Heart left ventricle (tissue), 16 donors: ENCODE measurements around the gene XYLT2. TPM values are rescaled to one million over a fixed set of nuclear protein-coding genes. Genes with fewer than 3 reads are reported as not detected.

Experiments
- ATAC-seq, 4 donors: fragments of 200-7000 bp; cut with Tn5 transposase; one replicate each; pipeline ENCODE4 v1.9.1; 2020 to 2022; ENCODE audit warnings: moderate library complexity in 4 of 4, mild to moderate bottlenecking in 3 of 4, moderate number of reproducible peaks in 1 of 4
- DNase-seq, 5 donors: peaks; one replicate each; pipeline ENCODE4 v3.0.0-alpha.2; 2020
- H3K27ac ChIP-seq, 12 donors: fragments of 200-600 bp; sonication (generic) in 4 of 12; one replicate each; pipeline versions ENCODE4 v1.5.0 to v1.8.0; 2016 to 2022; ENCODE audit warnings: mild to moderate bottlenecking in 2 of 12
- H3K27me3 ChIP-seq, 9 donors: fragments of 200-600 bp; sonication (generic) in 2 of 9; one replicate each; pipeline versions ENCODE4 v1.5.1 to v1.8.0; 2016 to 2022; ENCODE audit warnings: mild to moderate bottlenecking in 3 of 9
- H3K36me3 ChIP-seq, 9 donors: fragments of 200-600 bp; sonication (generic) in 2 of 9; one replicate each; pipeline versions ENCODE4 v1.5.0 to v1.8.0; 2018 to 2022; ENCODE audit warnings: mild to moderate bottlenecking in 2 of 9
- H3K4me1 ChIP-seq, 12 donors: fragments of 200-600 bp; sonication (generic) in 4 of 12; one replicate each; pipeline versions ENCODE4 v1.5.0 to v1.8.0; 2016 to 2022; ENCODE audit warnings: mild to moderate bottlenecking in 3 of 12
- H3K4me3 ChIP-seq, 12 donors: fragments of 200-600 bp; sonication (generic) in 4 of 12; one replicate each; pipeline versions ENCODE4 v1.5.0 to v1.8.0; 2017 to 2022; ENCODE audit warnings: mild to moderate bottlenecking in 9 of 12, moderate library complexity in 4 of 12
- H3K9me3 ChIP-seq, 12 donors: fragments of 200-600 bp; sonication (generic) in 4 of 12; one replicate each; pipeline versions ENCODE4 v1.5.0 to v1.8.0; 2016 to 2022; ENCODE audit warnings: mild to moderate bottlenecking in 1 of 12
- CTCF ChIP-seq, 12 donors: fragments of 200-600 bp; sonication (generic) in 4 of 12; IDR thresholded peaks; one replicate each; pipeline versions ENCODE4 v1.5.0 to v1.8.0; 2018 to 2022; ENCODE audit warnings: antibody characterized with exemption in 12 of 12, mild to moderate bottlenecking in 5 of 12
- POLR2A ChIP-seq, 2 donors: fragments of 450-650 bp; IDR thresholded peaks; one replicate each; pipeline ENCODE4 v1.6.1; 2017; ENCODE audit warnings: antibody characterized with exemption in 2 of 2, mild to moderate bottlenecking in 2 of 2, moderate library complexity in 2 of 2
- WGBS, 4 donors: extraction: QIAGEN DNeasy Blood & Tissue Kit in 2 of 4; methylation state at CpG; one replicate each; pipeline versions ENCODE4 v1.1.5 to v1.1.7; 2013 to 2018; 5-methylcytosine and 5-hydroxymethylcytosine counted together
- intact Hi-C, 10 donors: fragments of 100-400 bp; cut with DNase I; formaldehyde crosslinking; loops; one replicate each; pipeline versions ENCODE4 v1.11.1 to v1.14.2; 2022
- polyA plus RNA-seq, 2 donors: library from polyadenylated mRNA; stranded (reverse); fragments of 200-250 nt; gene quantifications; one replicate each; pipeline ENCODE4 v1.2.3, GENCODE V29; 2013
- total RNA-seq, 9 donors: library from RNA; depleted of rRNA in 2 of 9; stranded (reverse); fragments of >200 nt in 2 of 9; fragmentation: NEBNext Ultra II Directional in 3 of 9; extraction: Animal tissue kit (Norgen Biotek cat#: 25700) in 3 of 9; gene quantifications; one replicate each; pipeline versions ENCODE4 v1.1.0 to v1.2.4, GENCODE V29; 2016 to 2023
- donor health status: ischemic (EF 13 %, LVEDD 7.1; RV severe dilation, severe dysfunction).
- donor health status: healthy with polysubstance abuse.
- donor health status: DM: no; HTN: yes; CAD: no.
- donor health status: DM: no; HTN: no; CAD: no.
- donor health status: ischemic (EF 25% LVEDD 6.9; RV normal size, moderate dysfunction).
- donor health status: ischemic (EF 25% LVEDD 5.7; RV mildly dilated, moderate dysfunction).
- donor health status: healthy.
- donor health status: DM: yes; HTN: yes; CAD: no.
- donor health status: ischemic (EF 35%, LVEDD 5.7; RV mildly dilated, moderate dysfunction).
- donor health status: nonischemic (EF 11% LVEDD 7.7; RV severe dilation, severe dysfunction).
- donor health status: DM: yes; HTN: yes; CAD: no.
- donor health status: PGD.
- donor health status: ischemic (EF 29% LVEDD 5.4; RV normal size, mild dysfunction).
- donor health status: nonischemic (EF 23%, LVEDD 6.1; RV moderate dilation, normal function).

Gene XYLT2
- total and polyA plus RNA-seq, 11 donors: 9.5 to 19.2 (median 13.3) TPM

GRCh38 chr17:50325906-50326305, 20.0 kb upstream of the XYLT2 start:
- 57 to 69% (median 62%) methylated on average over 4 of the region's 4 CpGs for WGBS, 4 donors
- TF ChIP-seq POLR2A (IDR thresholded peaks at IDR 0.05) (no peak), CTCF (IDR thresholded peaks at IDR 0.05) (no peak)

GRCh38 chr17:50326831-50327364, 19.0 kb upstream of the XYLT2 start:
- Histone ChIP-seq H3K27me3 (no peaks in the 10 kb centered on the region), H3K27ac (no peak overlapping the region), H3K9me3 (no peaks in the 10 kb centered on the region), H3K4me3 (no peak overlapping the region), H3K4me1 (no peaks in the 10 kb centered on the region), H3K36me3 (no peaks in the 10 kb centered on the region)
- ATAC-seq: no peak
- 72 to 81% (median 73%) methylated on average over 9 of the region's 9 CpGs for WGBS, 4 donors
- intact Hi-C loops: no loop called here
- no peak for TF ChIP-seq POLR2A (IDR thresholded peaks at IDR 0.05)
- TF ChIP-seq CTCF (IDR thresholded peaks at IDR 0.05): no peak
- no peak for DNase-seq

More at GRCh38 chr17:50325906-50326305, 20.0 kb upstream of the XYLT2 start:
- Histone ChIP-seq H3K9me3 (no peaks in the 10 kb centered on the region), H3K27ac (no peak overlapping the region), H3K27me3 (no peaks in the 10 kb centered on the region), H3K4me3 (no peak overlapping the region), H3K4me1 (no peaks in the 10 kb centered on the region), H3K36me3 (no peaks in the 10 kb centered on the region)
- intact Hi-C loops: no loop called here
- DNase-seq: no peak
- no peak for ATAC-seq

GRCh38 chr17:50328363-50329325, 17.3 kb upstream of the XYLT2 start:
- TF ChIP-seq CTCF (IDR thresholded peaks at IDR 0.05) (no peak), POLR2A (IDR thresholded peaks at IDR 0.05) (no peak)
- H3K27ac ChIP-seq: no peak overlapping the region
- H3K36me3 ChIP-seq: no peaks in the 10 kb centered on the region
- ATAC-seq (no peak), DNase-seq (no peak)
- WGBS, 4 donors: 74 to 80% (median 78%) methylated on average over 20 to 21 of the region's 21 CpGs
- H3K4me3 ChIP-seq: no peak overlapping the region
- peaks cover 0 to 4% (median 0%) of the 10 kb centered on the region in 12 donors for H3K4me1 ChIP-seq
- no peaks in the 10 kb centered on the region for H3K27me3 ChIP-seq
- intact Hi-C loops: no loop called here
- no peaks in the 10 kb centered on the region for H3K9me3 ChIP-seq

- H3K36me3 ChIP-seq: no peaks in the 10 kb centered on the region
- no peaks in the 10 kb centered on the region for H3K27me3 ChIP-seq
- no peak for DNase-seq
- ATAC-seq: peak in 1 of 4 donors; percentile 33
- H3K4me3 ChIP-seq: no peak overlapping the region
- 80 to 94% (median 85%) methylated on average over 3 of the region's 3 CpGs for WGBS, 4 donors
- H3K27ac ChIP-seq: no peak overlapping the region
- TF ChIP-seq CTCF (IDR thresholded peaks at IDR 0.05): no peak
- TF ChIP-seq POLR2A (IDR thresholded peaks at IDR 0.05): no peak
- intact Hi-C loops: no loop called here
- peaks cover 0 to 4% (median 0%) of the 10 kb centered on the region in 12 donors for H3K4me1 ChIP-seq
- no peaks in the 10 kb centered on the region for H3K9me3 ChIP-seq
These were observed 16.2 kb upstream of the XYLT2 start for GRCh38 chr17:50329716-50330115.
